Gastroesophageal sphincter (tissue), 3 donors: ENCODE data around the gene SMARCA4.

Experiments
- CTCF ChIP-seq, 4 experiments: fragments of 200-600 bp in 2 of 4; fragments of 450-650 bp in 2 of 4; sonication (generic) in 1 of 4; IDR thresholded peaks; one replicate each; pipeline ENCODE4 v1.5.1; 2017 to 2019; ENCODE audit warnings: antibody characterized with exemption in 4 of 4, mild to moderate bottlenecking in 2 of 4, moderate library complexity in 2 of 4
- POLR2A ChIP-seq, 2 donors: fragments of 450-650 bp; IDR thresholded peaks; one replicate each; pipeline ENCODE4 v1.6.1; 2017; ENCODE audit warnings: antibody characterized with exemption in 2 of 2, mild to moderate bottlenecking in 2 of 2, moderate library complexity in 1 of 2

- TF ChIP-seq CTCF (IDR thresholded peaks at IDR 0.05) (no peak), POLR2A (IDR thresholded peaks at IDR 0.05) (no peak)
Observed at GRCh38 chr19:11018763-11019162, 57.9 kb downstream of the SMARCA4 start.
